ENCODE data around the gene FSIP1.

The FSIP1 gene

GRCh38 chr15:39745415-39745814, 37.2 kb downstream of the FSIP1 start:
- DNase-seq: no peak
- Histone ChIP-seq H3K4me3 (ENCODE audit: insufficient read depth, low read depth, low read length, poor library complexity, severe bottlenecking) (no peak overlapping the region), H3K9me3 (ENCODE audit: control insufficient read depth, low read length) (no peaks in the 10 kb centered on the region), H3K4me1 (ENCODE audit: control insufficient read depth, insufficient read depth, low read length, poor library complexity, severe bottlenecking) (no peaks in the 10 kb centered on the region), H3K27me3 (replicated peaks; ENCODE audit: control insufficient read depth, insufficient read depth, low read length, poor library complexity, severe bottlenecking) (no peaks in the 10 kb centered on the region), H3K27ac (ENCODE audit: insufficient read depth, low read length, poor library complexity, severe bottlenecking) (no peak overlapping the region), H3K36me3 (ENCODE audit: control insufficient read depth, insufficient read depth, low read length) (no peaks in the 10 kb centered on the region)

- no peaks in the 10 kb centered on the region for H3K9me3 ChIP-seq (ENCODE audit: control insufficient read depth, low read length)
- H3K27ac ChIP-seq (ENCODE audit: insufficient read depth, low read length, poor library complexity, severe bottlenecking): no peak overlapping the region
- H3K4me3 ChIP-seq (ENCODE audit: insufficient read depth, low read depth, low read length, poor library complexity, severe bottlenecking): no peak overlapping the region
- no peaks in the 10 kb centered on the region for H3K36me3 ChIP-seq (ENCODE audit: control insufficient read depth, insufficient read depth, low read length)
- no peak for DNase-seq
- H3K27me3 ChIP-seq (replicated peaks; ENCODE audit: control insufficient read depth, insufficient read depth, low read length, poor library complexity, severe bottlenecking): no peaks in the 10 kb centered on the region
- H3K4me1 ChIP-seq (ENCODE audit: control insufficient read depth, insufficient read depth, low read length, poor library complexity, severe bottlenecking): no peaks in the 10 kb centered on the region
These were observed 38.1 kb downstream of the FSIP1 start for GRCh38 chr15:39744334-39745103.

GRCh38 chr15:39743611-39744010, 39.0 kb downstream of the FSIP1 start:
- Histone ChIP-seq H3K27me3 (replicated peaks; ENCODE audit: control insufficient read depth, insufficient read depth, low read length, poor library complexity, severe bottlenecking) (no peaks in the 10 kb centered on the region), H3K36me3 (ENCODE audit: control insufficient read depth, insufficient read depth, low read length) (no peaks in the 10 kb centered on the region), H3K27ac (ENCODE audit: insufficient read depth, low read length, poor library complexity, severe bottlenecking) (no peak overlapping the region), H3K9me3 (ENCODE audit: control insufficient read depth, low read length) (no peaks in the 10 kb centered on the region), H3K4me3 (ENCODE audit: insufficient read depth, low read depth, low read length, poor library complexity, severe bottlenecking) (no peak overlapping the region), H3K4me1 (ENCODE audit: control insufficient read depth, insufficient read depth, low read length, poor library complexity, severe bottlenecking) (no peaks in the 10 kb centered on the region)
- DNase-seq: no peak

GRCh38 chr15:39741258-39741657, 41.4 kb downstream of the FSIP1 start:
- no peaks in the 10 kb centered on the region for H3K27me3 ChIP-seq (replicated peaks; ENCODE audit: control insufficient read depth, insufficient read depth, low read length, poor library complexity, severe bottlenecking)
- DNase-seq: no peak
- no peaks in the 10 kb centered on the region for H3K4me1 ChIP-seq (ENCODE audit: control insufficient read depth, insufficient read depth, low read length, poor library complexity, severe bottlenecking)
- no peak overlapping the region for H3K4me3 ChIP-seq (ENCODE audit: insufficient read depth, low read depth, low read length, poor library complexity, severe bottlenecking)
- H3K9me3 ChIP-seq (ENCODE audit: control insufficient read depth, low read length): no peaks in the 10 kb centered on the region
- H3K36me3 ChIP-seq (ENCODE audit: control insufficient read depth, insufficient read depth, low read length): no peaks in the 10 kb centered on the region
- no peak overlapping the region for H3K27ac ChIP-seq (ENCODE audit: insufficient read depth, low read length, poor library complexity, severe bottlenecking)

GRCh38 chr15:39738998-39739397, 43.6 kb downstream of the FSIP1 start:
- no peak overlapping the region for H3K27ac ChIP-seq (ENCODE audit: insufficient read depth, low read length, poor library complexity, severe bottlenecking)
- H3K4me1 ChIP-seq (ENCODE audit: control insufficient read depth, insufficient read depth, low read length, poor library complexity, severe bottlenecking): no peaks in the 10 kb centered on the region
- H3K27me3 ChIP-seq (replicated peaks; ENCODE audit: control insufficient read depth, insufficient read depth, low read length, poor library complexity, severe bottlenecking): no peaks in the 10 kb centered on the region
- no peak overlapping the region for H3K4me3 ChIP-seq (ENCODE audit: insufficient read depth, low read depth, low read length, poor library complexity, severe bottlenecking)
- H3K9me3 ChIP-seq (ENCODE audit: control insufficient read depth, low read length): no peaks in the 10 kb centered on the region
- no peaks in the 10 kb centered on the region for H3K36me3 ChIP-seq (ENCODE audit: control insufficient read depth, insufficient read depth, low read length)
- DNase-seq: no peak

- no peaks in the 10 kb centered on the region for H3K27me3 ChIP-seq (replicated peaks; ENCODE audit: control insufficient read depth, insufficient read depth, low read length, poor library complexity, severe bottlenecking)
- H3K36me3 ChIP-seq (ENCODE audit: control insufficient read depth, insufficient read depth, low read length): no peaks in the 10 kb centered on the region
- H3K4me3 ChIP-seq (ENCODE audit: insufficient read depth, low read depth, low read length, poor library complexity, severe bottlenecking): no peak overlapping the region
- no peak for DNase-seq
- no peaks in the 10 kb centered on the region for H3K9me3 ChIP-seq (ENCODE audit: control insufficient read depth, low read length)
- H3K27ac ChIP-seq (ENCODE audit: insufficient read depth, low read length, poor library complexity, severe bottlenecking): no peak overlapping the region
- H3K4me1 ChIP-seq (ENCODE audit: control insufficient read depth, insufficient read depth, low read length, poor library complexity, severe bottlenecking): no peaks in the 10 kb centered on the region
These were observed 45.5 kb downstream of the FSIP1 start for GRCh38 chr15:39737196-39737550.

GRCh38 chr15:39736412-39737195, 46.0 kb downstream of the FSIP1 start:
- no peak for DNase-seq
- Histone ChIP-seq H3K4me1 (ENCODE audit: control insufficient read depth, insufficient read depth, low read length, poor library complexity, severe bottlenecking) (no peaks in the 10 kb centered on the region), H3K36me3 (ENCODE audit: control insufficient read depth, insufficient read depth, low read length) (no peaks in the 10 kb centered on the region), H3K4me3 (ENCODE audit: insufficient read depth, low read depth, low read length, poor library complexity, severe bottlenecking) (no peak overlapping the region), H3K27ac (ENCODE audit: insufficient read depth, low read length, poor library complexity, severe bottlenecking) (no peak overlapping the region), H3K27me3 (replicated peaks; ENCODE audit: control insufficient read depth, insufficient read depth, low read length, poor library complexity, severe bottlenecking) (no peaks in the 10 kb centered on the region), H3K9me3 (ENCODE audit: control insufficient read depth, low read length) (no peaks in the 10 kb centered on the region)

- H3K9me3 ChIP-seq (ENCODE audit: control insufficient read depth, low read length): no peaks in the 10 kb centered on the region
- H3K36me3 ChIP-seq (ENCODE audit: control insufficient read depth, insufficient read depth, low read length): no peaks in the 10 kb centered on the region
- no peaks in the 10 kb centered on the region for H3K27me3 ChIP-seq (replicated peaks; ENCODE audit: control insufficient read depth, insufficient read depth, low read length, poor library complexity, severe bottlenecking)
- DNase-seq: no peak
- H3K4me3 ChIP-seq (ENCODE audit: insufficient read depth, low read depth, low read length, poor library complexity, severe bottlenecking): no peak overlapping the region
- H3K4me1 ChIP-seq (ENCODE audit: control insufficient read depth, insufficient read depth, low read length, poor library complexity, severe bottlenecking): no peaks in the 10 kb centered on the region
- H3K27ac ChIP-seq (ENCODE audit: insufficient read depth, low read length, poor library complexity, severe bottlenecking): no peak overlapping the region
These were observed 47.4 kb downstream of the FSIP1 start for GRCh38 chr15:39735120-39735717.

GRCh38 chr15:39731266-39731665, 51.4 kb downstream of the FSIP1 start:
- DNase-seq: no peak

GRCh38 chr15:39730552-39730951, 52.1 kb downstream of the FSIP1 start:
- no peaks in the 10 kb centered on the region for H3K36me3 ChIP-seq (ENCODE audit: control insufficient read depth, insufficient read depth, low read length)
- H3K4me3 ChIP-seq (ENCODE audit: insufficient read depth, low read depth, low read length, poor library complexity, severe bottlenecking): no peak overlapping the region
- no peak for DNase-seq
- no peaks in the 10 kb centered on the region for H3K4me1 ChIP-seq (ENCODE audit: control insufficient read depth, insufficient read depth, low read length, poor library complexity, severe bottlenecking)
- no peaks in the 10 kb centered on the region for H3K27me3 ChIP-seq (replicated peaks; ENCODE audit: control insufficient read depth, insufficient read depth, low read length, poor library complexity, severe bottlenecking)
- H3K9me3 ChIP-seq (ENCODE audit: control insufficient read depth, low read length): no peaks in the 10 kb centered on the region
- H3K27ac ChIP-seq (ENCODE audit: insufficient read depth, low read length, poor library complexity, severe bottlenecking): no peak overlapping the region

More at GRCh38 chr15:39731266-39731665, 51.4 kb downstream of the FSIP1 start:
- Histone ChIP-seq H3K9me3 (ENCODE audit: control insufficient read depth, low read length) (no peaks in the 10 kb centered on the region), H3K4me3 (ENCODE audit: insufficient read depth, low read depth, low read length, poor library complexity, severe bottlenecking) (no peak overlapping the region), H3K27me3 (replicated peaks; ENCODE audit: control insufficient read depth, insufficient read depth, low read length, poor library complexity, severe bottlenecking) (no peaks in the 10 kb centered on the region), H3K36me3 (ENCODE audit: control insufficient read depth, insufficient read depth, low read length) (no peaks in the 10 kb centered on the region), H3K27ac (ENCODE audit: insufficient read depth, low read length, poor library complexity, severe bottlenecking) (no peak overlapping the region), H3K4me1 (ENCODE audit: control insufficient read depth, insufficient read depth, low read length, poor library complexity, severe bottlenecking) (no peaks in the 10 kb centered on the region)
